ENCODE measurements around the gene LURAP1L.

Gene LURAP1L

GRCh38 chr9:12813960-12814876 is 39.4 kb downstream of the LURAP1L start:
- peak; percentile 98 for DNase-seq (ENCODE audit: low read depth)

GRCh38 chr9:12814877-12815237 is 40.0 kb downstream of the LURAP1L start:
- no peak for DNase-seq (ENCODE audit: low read depth)

GRCh38 chr9:12815888-12816287 is 41.1 kb downstream of the LURAP1L start:
- DNase-seq (ENCODE audit: low read depth), result peak; percentile 19

GRCh38 chr9:12816656-12817101 is 41.9 kb downstream of the LURAP1L start:
- no peak for DNase-seq (ENCODE audit: low read depth)

GRCh38 chr9:12817702-12818101 is 42.9 kb downstream of the LURAP1L start:
- no peak for DNase-seq (ENCODE audit: low read depth)

- no peak for DNase-seq (ENCODE audit: low read depth)
Measured at GRCh38 chr9:12818431-12819000, 43.7 kb downstream of the LURAP1L start.

GRCh38 chr9:12819436-12820185 is 44.8 kb downstream of the LURAP1L start:
- peak; percentile 32 for DNase-seq (ENCODE audit: low read depth)

GRCh38 chr9:12822111-12822510 is 47.3 kb downstream of the LURAP1L start:
- peak; percentile 9 for DNase-seq (ENCODE audit: low read depth)

GRCh38 chr9:12826924-12827565 is 52.2 kb downstream of the LURAP1L start:
- no peak for DNase-seq (ENCODE audit: low read depth)

GRCh38 chr9:12833701-12834100 is 58.9 kb downstream of the LURAP1L start:
- no peak for DNase-seq (ENCODE audit: low read depth)

GRCh38 chr9:12838546-12838945 is 63.7 kb downstream of the LURAP1L start:
- peak; percentile 31 for DNase-seq (ENCODE audit: low read depth)

- DNase-seq (ENCODE audit: low read depth), result peak; percentile 28
Measured at GRCh38 chr9:12843735-12844134, 68.9 kb downstream of the LURAP1L start.

- no peak for DNase-seq (ENCODE audit: low read depth)
Measured at GRCh38 chr9:12846035-12846434, 71.2 kb downstream of the LURAP1L start.

GRCh38 chr9:12847561-12847960 is 72.7 kb downstream of the LURAP1L start:
- DNase-seq (ENCODE audit: low read depth), result peak; percentile 3

- DNase-seq (ENCODE audit: low read depth), result no peak
Measured at GRCh38 chr9:12849486-12850003, 74.7 kb downstream of the LURAP1L start.

GRCh38 chr9:12851341-12852090 is 76.7 kb downstream of the LURAP1L start:
- no peak for DNase-seq (ENCODE audit: low read depth)

- DNase-seq (ENCODE audit: low read depth), result no peak
Measured at GRCh38 chr9:12853051-12853450, 78.2 kb downstream of the LURAP1L start.

- DNase-seq (ENCODE audit: low read depth), result no peak
Measured at GRCh38 chr9:12854221-12854620, 79.4 kb downstream of the LURAP1L start.

- DNase-seq (ENCODE audit: low read depth), result no peak
Measured at GRCh38 chr9:12855066-12855465, 80.2 kb downstream of the LURAP1L start.

- no peak for DNase-seq (ENCODE audit: low read depth)
Measured at GRCh38 chr9:12856603-12857002, 81.8 kb downstream of the LURAP1L start.

- DNase-seq (ENCODE audit: low read depth), result peak; percentile 54
Measured at GRCh38 chr9:12859704-12860251, 85.0 kb downstream of the LURAP1L start.
